Natural killer cell (primary cell): ENCODE results near the gene CYBB. TPM values are rescaled to one million over a fixed set of nuclear protein-coding genes. Genes with fewer than 3 reads are reported as not detected.
A peak's percentile ranks its signal among the peaks of the same experiment; 100 is the strongest.

ENCODE experiments used
- ATAC-seq, 3 donors: fragments of 150-1000 bp in 2 of 3; fragments of 200-7000 bp in 1 of 3; cut with Tn5 transposase; 1 replicate in 1 of 3; 2 replicates in 2 of 3; pipeline ENCODE4 v1.10.0; 2021; ENCODE audit warnings: mild to moderate bottlenecking in 2 of 3, moderate library complexity in 2 of 3
- DNase-seq, 2 donors: peaks; one replicate each; pipeline versions ENCODE4 v3.0.0 to v3.0.0-alpha.2; 2013 to 2021; ENCODE audit warnings: mixed read lengths in 1 of 2
- H3K27ac ChIP-seq: one replicate; pipeline ENCODE4 v1.5.1; 2013; ENCODE audit warnings: mild to moderate bottlenecking, low read length
- H3K27me3 ChIP-seq: one replicate; pipeline ENCODE4 v1.6.1; 2013; ENCODE audit warnings: low read length; ENCODE audit not compliant: control insufficient read depth, insufficient read depth
- H3K36me3 ChIP-seq: one replicate; pipeline ENCODE4 v1.6.1; 2013; ENCODE audit warnings: low read length; ENCODE audit not compliant: control insufficient read depth, insufficient read depth
- H3K4me1 ChIP-seq: one replicate; pipeline ENCODE4 v1.6.1; 2013; ENCODE audit warnings: low read length; ENCODE audit not compliant: control insufficient read depth, insufficient read depth
- H3K4me3 ChIP-seq: one replicate; pipeline ENCODE4 v1.5.1; 2013; ENCODE audit warnings: low read length
- H3K9me3 ChIP-seq: one replicate; pipeline ENCODE4 v1.6.1; 2013; ENCODE audit warnings: low read length; ENCODE audit not compliant: control insufficient read depth, insufficient read depth
- H3K27ac Mint-ChIP-seq, 2 donors: one replicate each; pipeline ENCODE4 v1.8.0; 2022; ENCODE audit warnings: mild to moderate bottlenecking in 2 of 2, mixed read lengths in 2 of 2, moderate library complexity in 1 of 2
- H3K27me3 Mint-ChIP-seq, 2 donors: one replicate each; pipeline ENCODE4 v1.8.0; 2022; ENCODE audit warnings: low read depth in 2 of 2, mixed read lengths in 2 of 2
- H3K36me3 Mint-ChIP-seq: one replicate; pipeline ENCODE4 v1.8.0; 2022; ENCODE audit warnings: mixed read lengths
- H3K4me1 Mint-ChIP-seq, 2 donors: one replicate each; pipeline ENCODE4 v1.8.0; 2022; ENCODE audit warnings: mixed read lengths in 2 of 2
- H3K4me3 Mint-ChIP-seq: one replicate; pipeline ENCODE4 v1.8.0; 2022; ENCODE audit warnings: mild to moderate bottlenecking, moderate library complexity, mixed read lengths
- H3K9me3 Mint-ChIP-seq, 2 donors: one replicate each; pipeline ENCODE4 v1.8.0; 2022; ENCODE audit warnings: mixed read lengths in 2 of 2
- WGBS: methylation state at CpG from one replicate; pipeline ENCODE4 v1.1.7; 2013; ENCODE audit warnings: missing lambda C conversion rate; ENCODE audit not compliant: insufficient coverage; 5-methylcytosine and 5-hydroxymethylcytosine counted together
- intact Hi-C: fragments of 100-400 bp; cut with micrococcal nuclease; formaldehyde crosslinking; loops from one replicate; pipeline ENCODE4 v1.14.2; 2022
- total RNA-seq, 4 donors: library from RNA; stranded (reverse); fragments of 120-200 nt in 1 of 4; gene quantifications; one replicate each; pipeline versions ENCODE4 v1.2.3 to v1.2.4, GENCODE V29; 2013 to 2022
- TF ChIP-seq, protein P1 (sequence below): fragments of 200-600 bp; IDR thresholded peaks from one replicate; pipeline ENCODE4 v1.8.0; 2022; ENCODE audit warnings: antibody characterized with exemption

The CYBB gene
- total RNA-seq, 3 donors from 2014 or later (not counting 1 experiment from before 2014, with no cell fraction given): 11.3 to 25.6 (median 20.9) TPM

DNA sequence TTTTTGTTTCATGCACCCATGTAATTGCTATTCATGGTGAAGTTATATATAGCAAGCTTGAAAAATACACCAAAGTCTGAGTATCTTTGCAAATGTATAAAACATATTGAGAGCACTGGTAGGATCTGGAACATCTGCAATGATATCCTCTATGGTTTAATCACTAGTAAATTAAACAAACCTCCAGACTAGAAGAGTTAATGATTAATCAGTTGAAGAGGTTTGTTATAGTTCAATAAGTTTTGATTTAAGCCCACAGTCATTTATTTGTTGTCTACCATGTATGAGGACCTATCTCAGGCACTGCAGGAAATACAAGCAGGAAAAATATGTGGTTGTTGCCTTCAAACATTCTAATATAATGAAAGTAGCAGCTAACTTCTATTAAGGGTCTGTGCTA is 16.5 kb downstream of the CYBB start:
- peaks cover 0 to 5% of the 10 kb centered on the region in 2 donors for H3K27me3 Mint-ChIP-seq
- no peak overlapping the region for H3K27ac Mint-ChIP-seq
- TF ChIP-seq, protein P1, sequence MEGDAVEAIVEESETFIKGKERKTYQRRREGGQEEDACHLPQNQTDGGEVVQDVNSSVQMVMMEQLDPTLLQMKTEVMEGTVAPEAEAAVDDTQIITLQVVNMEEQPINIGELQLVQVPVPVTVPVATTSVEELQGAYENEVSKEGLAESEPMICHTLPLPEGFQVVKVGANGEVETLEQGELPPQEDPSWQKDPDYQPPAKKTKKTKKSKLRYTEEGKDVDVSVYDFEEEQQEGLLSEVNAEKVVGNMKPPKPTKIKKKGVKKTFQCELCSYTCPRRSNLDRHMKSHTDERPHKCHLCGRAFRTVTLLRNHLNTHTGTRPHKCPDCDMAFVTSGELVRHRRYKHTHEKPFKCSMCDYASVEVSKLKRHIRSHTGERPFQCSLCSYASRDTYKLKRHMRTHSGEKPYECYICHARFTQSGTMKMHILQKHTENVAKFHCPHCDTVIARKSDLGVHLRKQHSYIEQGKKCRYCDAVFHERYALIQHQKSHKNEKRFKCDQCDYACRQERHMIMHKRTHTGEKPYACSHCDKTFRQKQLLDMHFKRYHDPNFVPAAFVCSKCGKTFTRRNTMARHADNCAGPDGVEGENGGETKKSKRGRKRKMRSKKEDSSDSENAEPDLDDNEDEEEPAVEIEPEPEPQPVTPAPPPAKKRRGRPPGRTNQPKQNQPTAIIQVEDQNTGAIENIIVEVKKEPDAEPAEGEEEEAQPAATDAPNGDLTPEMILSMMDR: no peak
- intact Hi-C loops: no loop called here
- no peak overlapping the region for H3K4me3 Mint-ChIP-seq
- Histone ChIP-seq H3K4me3 (no peak overlapping the region), H3K27ac (no peak overlapping the region), H3K27me3 (no peaks in the 10 kb centered on the region), H3K36me3 (no peaks in the 10 kb centered on the region), H3K4me1 (peaks cover 9% of the 10 kb centered on the region), H3K9me3 (no peaks in the 10 kb centered on the region)
- ATAC-seq (no peak), DNase-seq (no peak)
- H3K36me3 Mint-ChIP-seq: no peaks in the 10 kb centered on the region
- H3K4me1 Mint-ChIP-seq: peaks cover 6% of the 10 kb centered on the region in 2 donors
- H3K9me3 Mint-ChIP-seq: no peaks in the 10 kb centered on the region

DNA sequence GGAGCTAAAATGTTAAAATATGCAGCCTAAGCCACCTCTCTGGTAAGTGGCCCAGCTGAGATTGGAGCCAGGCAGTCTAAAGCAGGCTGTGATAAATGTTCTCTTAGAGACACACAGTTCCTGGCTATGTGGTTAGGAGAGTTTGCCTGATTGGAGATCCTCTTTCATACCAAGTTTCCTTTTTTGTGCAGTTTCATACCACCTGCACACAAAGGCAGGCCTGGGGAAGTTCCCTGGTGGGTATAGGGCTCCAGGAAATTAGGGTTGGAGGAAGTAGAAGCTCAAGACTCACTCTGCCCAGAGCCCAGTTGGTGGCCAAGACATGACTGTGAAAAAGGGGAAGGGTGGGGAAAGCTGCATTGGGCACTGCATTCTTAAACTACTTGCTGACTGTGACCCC is 16.9 kb downstream of the CYBB start:
- Histone ChIP-seq H3K27ac (no peak overlapping the region), H3K36me3 (no peaks in the 10 kb centered on the region), H3K4me3 (no peak overlapping the region), H3K27me3 (no peaks in the 10 kb centered on the region), H3K9me3 (no peaks in the 10 kb centered on the region), H3K4me1 (peaks cover 9% of the 10 kb centered on the region)
- intact Hi-C loops: no loop called here
- peak in 1 of 2 donors; percentile 6 for DNase-seq
- H3K9me3 Mint-ChIP-seq: no peaks in the 10 kb centered on the region
- peaks cover 6% of the 10 kb centered on the region in 2 donors for H3K4me1 Mint-ChIP-seq
- TF ChIP-seq, protein P1: no peak
- ATAC-seq: peak; percentile 24 to 64 (median 24)
- H3K36me3 Mint-ChIP-seq: no peaks in the 10 kb centered on the region
- H3K4me3 Mint-ChIP-seq: no peak overlapping the region
- H3K27me3 Mint-ChIP-seq: peaks cover 0 to 5% of the 10 kb centered on the region in 2 donors
- no peak overlapping the region for H3K27ac Mint-ChIP-seq

DNA sequence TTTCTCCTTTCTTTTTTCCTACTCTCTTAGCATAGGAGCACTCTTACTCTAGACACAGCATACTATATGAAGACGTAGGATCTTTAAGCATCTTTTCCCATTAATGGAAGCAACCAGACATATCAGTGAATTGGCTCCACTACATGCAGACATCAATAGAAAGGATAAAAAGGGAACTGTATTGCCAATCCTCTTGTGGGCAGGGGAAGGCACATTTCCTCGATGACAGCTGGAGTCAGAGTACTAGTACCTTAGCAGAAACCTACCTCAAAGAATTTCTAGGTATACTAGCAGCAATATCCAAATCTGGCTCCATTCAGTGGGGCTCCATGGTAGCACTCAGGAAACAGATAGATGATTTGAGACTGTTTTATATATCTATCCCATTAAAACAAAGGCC is 20.1 kb downstream of the CYBB start:
- Histone ChIP-seq H3K27ac (no peak overlapping the region), H3K36me3 (no peaks in the 10 kb centered on the region), H3K4me3 (no peak overlapping the region), H3K4me1 (peaks cover 9% of the 10 kb centered on the region), H3K9me3 (no peaks in the 10 kb centered on the region), H3K27me3 (no peaks in the 10 kb centered on the region)
- ATAC-seq: no peak
- TF ChIP-seq, protein P1: no peak
- Mint-ChIP-seq H3K27ac (no peak overlapping the region), H3K36me3 (no peaks in the 10 kb centered on the region), H3K4me3 (no peak overlapping the region), H3K27me3 (peaks cover 0 to 5% of the 10 kb centered on the region in 2 donors), H3K4me1 (no peaks in the 10 kb centered on the region), H3K9me3 (no peaks in the 10 kb centered on the region)
- intact Hi-C loops: no loop called here
- 80% methylated on average over 1 of the region's 2 CpGs for WGBS
- DNase-seq: no peak

DNA sequence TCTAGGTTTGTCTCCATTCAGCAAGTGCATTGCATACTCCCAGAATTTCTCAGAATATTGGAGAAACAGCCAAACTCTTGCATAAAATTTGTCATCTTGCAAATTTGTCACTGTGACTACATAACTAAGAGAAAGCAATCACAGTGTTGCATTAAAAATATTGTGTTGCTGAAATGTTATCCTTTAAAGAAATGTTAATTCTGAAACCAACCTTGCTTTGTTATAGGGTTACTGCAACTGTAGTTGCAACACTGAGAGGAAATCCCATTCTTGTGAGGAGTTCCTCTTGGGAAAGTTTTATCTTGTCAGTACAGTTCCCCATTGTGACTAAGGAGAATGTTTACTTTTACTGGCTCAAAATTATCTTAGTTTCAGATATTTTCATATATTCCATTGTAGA is 20.9 kb downstream of the CYBB start:
- no peak overlapping the region for H3K4me3 ChIP-seq
- intact Hi-C loops: no loop called here
- DNase-seq: no peak
- H3K27me3 Mint-ChIP-seq: peaks cover 0 to 5% of the 10 kb centered on the region in 2 donors
- peaks cover 5% of the 10 kb centered on the region for H3K4me1 ChIP-seq
- no peak for ATAC-seq
- H3K4me3 Mint-ChIP-seq: no peak overlapping the region
- H3K27me3 ChIP-seq: no peaks in the 10 kb centered on the region
- H3K4me1 Mint-ChIP-seq: no peaks in the 10 kb centered on the region
- H3K27ac Mint-ChIP-seq: no peak overlapping the region
- no peaks in the 10 kb centered on the region for H3K36me3 Mint-ChIP-seq
- H3K36me3 ChIP-seq: no peaks in the 10 kb centered on the region
- no peaks in the 10 kb centered on the region for H3K9me3 ChIP-seq
- TF ChIP-seq, protein P1: no peak
- no peaks in the 10 kb centered on the region for H3K9me3 Mint-ChIP-seq
- H3K27ac ChIP-seq: no peak overlapping the region
